ENCODE data around the gene XKR8. TPM values are rescaled to one million over a fixed set of nuclear protein-coding genes. Genes with fewer than 3 reads are reported as not detected.

The XKR8 gene
- 1 to 10 TPM; 5.2 to 6.9 (median 5.4) TPM for total RNA-seq
- 10 to 100 TPM in 1 of 3 donors, 1 to 10 TPM in 2; 4.2 to 13.8 (median 7.9) TPM for polyA plus RNA-seq

- TF ChIP-seq CTCF (IDR thresholded peaks at IDR 0.05), result peak in 1 of 4 experiments; percentile 22
- peak in 1 of 2 donors; percentile 32 for TF ChIP-seq POLR2A (IDR thresholded peaks at IDR 0.05)
- TF ChIP-seq EP300 (IDR thresholded peaks at IDR 0.05), result no peak
- peak in 3 of 4 donors; percentile 16 to 66 (median 63) for TF ChIP-seq POLR2AphosphoS5 (IDR thresholded peaks at IDR 0.05)
- peak within 1 kb of the TSS; percentile 83 to 94 (median 92) for H3K27ac ChIP-seq
- intact Hi-C loops (cut with DNase I), result no loop called here
- no peaks in the 10 kb centered on the region for H3K27me3 ChIP-seq
- peaks cover 0 to 30% (median 22%) of the 10 kb centered on the region in 4 donors for H3K4me1 ChIP-seq
- peak within 1 kb of the TSS; percentile 43 to 87 (median 68) for H3K4me3 ChIP-seq
- H3K9me3 ChIP-seq, result no peaks in the 10 kb centered on the region
- H3K36me3 ChIP-seq, result peaks cover 0 to 15% (median 2%) of the 10 kb centered on the region in 4 donors
- peak; percentile 87 for DNase-seq
- 1 to 3% methylated on average over 68 of the region's 68 CpGs for WGBS, 2 donors
These were observed at the start of gene XKR8 for GRCh38 chr1:27959792-27960603. TSS of gene XKR8 (plus strand) at chr1:27959973. CDS start at chr1:27960070, 97 bp downstream.

GRCh38 chr1:27912429-27912828 lies 47.3 kb upstream of the XKR8 start:
- Histone ChIP-seq H3K9me3 (peaks cover 0 to 5% (median 2%) of the 10 kb centered on the region in 4 donors), H3K4me1 (peaks cover 0 to 9% (median 5%) of the 10 kb centered on the region in 4 donors), H3K27ac (no peak overlapping the region), H3K36me3 (peaks cover 0 to 48% (median 10%) of the 10 kb centered on the region in 4 donors), H3K4me3 (no peak overlapping the region), H3K27me3 (no peaks in the 10 kb centered on the region)
- no peak for TF ChIP-seq POLR2A (IDR thresholded peaks at IDR 0.05)
- no peak for TF ChIP-seq POLR2AphosphoS5 (IDR thresholded peaks at IDR 0.05)
- no peak for TF ChIP-seq EP300 (IDR thresholded peaks at IDR 0.05)
- no peak for TF ChIP-seq CTCF (IDR thresholded peaks at IDR 0.05)
- intact Hi-C loops (cut with DNase I), result no loop called here
- 91 to 92% methylated on average over 1 of the region's 1 CpG for WGBS, 2 donors
- DNase-seq, result no peak

- Histone ChIP-seq H3K4me1 (peaks cover 0 to 9% (median 5%) of the 10 kb centered on the region in 4 donors), H3K27ac (peak overlapping the region; percentile 78 to 86 (median 84)), H3K4me3 (peak overlapping the region in 3 of 4 donors; percentile 9 to 62 (median 22)), H3K9me3 (peaks cover 0 to 5% (median 2%) of the 10 kb centered on the region in 4 donors), H3K27me3 (no peaks in the 10 kb centered on the region), H3K36me3 (peaks cover 0 to 28% (median 0%) of the 10 kb centered on the region in 4 donors)
- no peak for DNase-seq
- intact Hi-C loops (cut with DNase I), result no loop called here
- WGBS, 2 donors, result 59 to 69% methylated on average over 7 of the region's 7 CpGs
- TF ChIP-seq POLR2AphosphoS5 (IDR thresholded peaks at IDR 0.05), result no peak
- TF ChIP-seq EP300 (IDR thresholded peaks at IDR 0.05), result no peak
- TF ChIP-seq POLR2A (IDR thresholded peaks at IDR 0.05), result no peak
- no peak for TF ChIP-seq CTCF (IDR thresholded peaks at IDR 0.05)
These were observed 44.6 kb upstream of the XKR8 start for GRCh38 chr1:27915082-27915575.

- TF ChIP-seq EP300 (IDR thresholded peaks at IDR 0.05) (no peak), POLR2AphosphoS5 (IDR thresholded peaks at IDR 0.05) (no peak), POLR2A (IDR thresholded peaks at IDR 0.05) (no peak), CTCF (IDR thresholded peaks at IDR 0.05) (no peak)
- WGBS, 2 donors, result 37 to 73% methylated on average over 3 of the region's 3 CpGs
- no peaks in the 10 kb centered on the region for H3K4me1 ChIP-seq
These were observed 37.5 kb upstream of the XKR8 start for GRCh38 chr1:27922272-27922671.

More at GRCh38 chr1:27922272-27922671, 37.5 kb upstream of the XKR8 start:
- intact Hi-C loops (cut with DNase I), result no loop called here
- no peak for DNase-seq
- Histone ChIP-seq H3K4me3 (no peak overlapping the region), H3K36me3 (no peaks in the 10 kb centered on the region), H3K27ac (no peak overlapping the region), H3K9me3 (no peaks in the 10 kb centered on the region), H3K27me3 (no peaks in the 10 kb centered on the region)

Measured in sigmoid colon (tissue), 7 donors.